Skeletal muscle satellite cell (primary cell): ENCODE data around the gene CAMK1D.

Experiments used
- H3K27me3 ChIP-seq: 2 replicates; pipeline ENCODE4 v1.7.0; 2013; ENCODE audit warnings: low read length; ENCODE audit not compliant: control insufficient read depth, insufficient read depth
- H3K36me3 ChIP-seq: 2 replicates; pipeline ENCODE4 v1.7.0; 2013; ENCODE audit warnings: mild to moderate bottlenecking, control low read depth, low read length; ENCODE audit not compliant: insufficient read depth
- H3K4me1 ChIP-seq: 2 replicates; pipeline ENCODE4 v1.7.0; 2013; ENCODE audit warnings: low read length; ENCODE audit not compliant: control insufficient read depth, insufficient read depth
- H3K4me2 ChIP-seq: 2 replicates; pipeline ENCODE4 v1.7.0; 2013; ENCODE audit warnings: mild to moderate bottlenecking, low read length
- H3K4me3 ChIP-seq: 2 replicates; pipeline ENCODE4 v1.7.0; 2013; ENCODE audit warnings: low read length
- H3K9ac ChIP-seq: 2 replicates; pipeline ENCODE4 v1.7.0; 2013; ENCODE audit warnings: mild to moderate bottlenecking, low read depth, low read length, moderate library complexity
- H3K9me3 ChIP-seq: replicated peaks from 2 replicates; pipeline ENCODE4 v1.7.0; 2013; ENCODE audit warnings: mild to moderate bottlenecking, control low read depth, low read length

Gene CAMK1D

GRCh38 chr10:12507165-12507850, 158.0 kb downstream of the CAMK1D start:
- H3K36me3 ChIP-seq: no peaks in the 10 kb centered on the region
- no peak overlapping the region for H3K4me2 ChIP-seq
- H3K4me1 ChIP-seq: peaks cover 5% of the 10 kb centered on the region
- H3K27me3 ChIP-seq: no peaks in the 10 kb centered on the region
- H3K4me3 ChIP-seq: no peak overlapping the region
- H3K9me3 ChIP-seq: no peaks in the 10 kb centered on the region
- no peak overlapping the region for H3K9ac ChIP-seq

- no peaks in the 10 kb centered on the region for H3K36me3 ChIP-seq
- H3K9me3 ChIP-seq: no peaks in the 10 kb centered on the region
- H3K4me1 ChIP-seq: peaks cover 5% of the 10 kb centered on the region
- no peak overlapping the region for H3K9ac ChIP-seq
- H3K4me3 ChIP-seq: no peak overlapping the region
- H3K4me2 ChIP-seq: no peak overlapping the region
- no peaks in the 10 kb centered on the region for H3K27me3 ChIP-seq
Measured at GRCh38 chr10:12508165-12508564, 158.8 kb downstream of the CAMK1D start.

GRCh38 chr10:12509016-12509793, 159.9 kb downstream of the CAMK1D start:
- H3K9ac ChIP-seq: no peak overlapping the region
- H3K4me1 ChIP-seq: peaks cover 5% of the 10 kb centered on the region
- no peak overlapping the region for H3K4me2 ChIP-seq
- no peaks in the 10 kb centered on the region for H3K36me3 ChIP-seq
- H3K4me3 ChIP-seq: no peak overlapping the region
- no peaks in the 10 kb centered on the region for H3K9me3 ChIP-seq
- H3K27me3 ChIP-seq: no peaks in the 10 kb centered on the region

GRCh38 chr10:12509794-12510100, 160.4 kb downstream of the CAMK1D start:
- H3K4me1 ChIP-seq: peaks cover 5% of the 10 kb centered on the region
- no peak overlapping the region for H3K4me2 ChIP-seq
- no peaks in the 10 kb centered on the region for H3K27me3 ChIP-seq
- no peak overlapping the region for H3K9ac ChIP-seq
- H3K36me3 ChIP-seq: no peaks in the 10 kb centered on the region
- no peak overlapping the region for H3K4me3 ChIP-seq
- no peaks in the 10 kb centered on the region for H3K9me3 ChIP-seq

- Histone ChIP-seq H3K9me3 (no peaks in the 10 kb centered on the region), H3K36me3 (no peaks in the 10 kb centered on the region), H3K27me3 (no peaks in the 10 kb centered on the region), H3K4me3 (no peak overlapping the region), H3K9ac (no peak overlapping the region), H3K4me2 (peak overlapping the region; percentile 25), H3K4me1 (peaks cover 5% of the 10 kb centered on the region)
Measured at GRCh38 chr10:12510501-12510941, 161.2 kb downstream of the CAMK1D start.

- H3K27me3 ChIP-seq: no peaks in the 10 kb centered on the region
- no peak overlapping the region for H3K4me3 ChIP-seq
- peak overlapping the region; percentile 25 for H3K4me2 ChIP-seq
- peaks cover 5% of the 10 kb centered on the region for H3K4me1 ChIP-seq
- no peaks in the 10 kb centered on the region for H3K36me3 ChIP-seq
- H3K9ac ChIP-seq: no peak overlapping the region
- no peaks in the 10 kb centered on the region for H3K9me3 ChIP-seq
Measured at GRCh38 chr10:12510984-12511383, 161.6 kb downstream of the CAMK1D start.

GRCh38 chr10:12511651-12512050, 162.3 kb downstream of the CAMK1D start:
- H3K4me3 ChIP-seq: no peak overlapping the region
- no peak overlapping the region for H3K4me2 ChIP-seq
- no peaks in the 10 kb centered on the region for H3K36me3 ChIP-seq
- H3K27me3 ChIP-seq: no peaks in the 10 kb centered on the region
- no peak overlapping the region for H3K9ac ChIP-seq
- H3K9me3 ChIP-seq: no peaks in the 10 kb centered on the region
- peaks cover 5% of the 10 kb centered on the region for H3K4me1 ChIP-seq

GRCh38 chr10:12512332-12513002, 163.1 kb downstream of the CAMK1D start:
- no peak overlapping the region for H3K4me2 ChIP-seq
- no peaks in the 10 kb centered on the region for H3K36me3 ChIP-seq
- no peak overlapping the region for H3K9ac ChIP-seq
- H3K27me3 ChIP-seq: no peaks in the 10 kb centered on the region
- H3K4me1 ChIP-seq: peaks cover 5% of the 10 kb centered on the region
- no peaks in the 10 kb centered on the region for H3K9me3 ChIP-seq
- H3K4me3 ChIP-seq: no peak overlapping the region

GRCh38 chr10:12513003-12513365, 163.6 kb downstream of the CAMK1D start:
- Histone ChIP-seq H3K9ac (no peak overlapping the region), H3K4me3 (no peak overlapping the region), H3K36me3 (no peaks in the 10 kb centered on the region), H3K9me3 (no peaks in the 10 kb centered on the region), H3K4me2 (no peak overlapping the region), H3K27me3 (no peaks in the 10 kb centered on the region), H3K4me1 (peaks cover 5% of the 10 kb centered on the region)

- Histone ChIP-seq H3K4me2 (no peak overlapping the region), H3K36me3 (no peaks in the 10 kb centered on the region), H3K4me3 (no peak overlapping the region), H3K27me3 (no peaks in the 10 kb centered on the region), H3K9me3 (no peaks in the 10 kb centered on the region), H3K4me1 (peaks cover 5% of the 10 kb centered on the region), H3K9ac (no peak overlapping the region)
Measured at GRCh38 chr10:12513775-12514673, 164.7 kb downstream of the CAMK1D start.

- Histone ChIP-seq H3K4me1 (no peaks in the 10 kb centered on the region), H3K9ac (no peak overlapping the region), H3K4me2 (no peak overlapping the region), H3K4me3 (no peak overlapping the region), H3K9me3 (no peaks in the 10 kb centered on the region), H3K36me3 (no peaks in the 10 kb centered on the region), H3K27me3 (no peaks in the 10 kb centered on the region)
Measured at GRCh38 chr10:12518024-12518423, 168.7 kb downstream of the CAMK1D start.
